ENCODE measurements around the gene ADCK1.
"Not testable (repeated sequence)": the region's sequence is repeated elsewhere in the genome, so short reads cannot be mapped to it uniquely, and the experiment has no call there.

ADCK1 gene

DNA sequence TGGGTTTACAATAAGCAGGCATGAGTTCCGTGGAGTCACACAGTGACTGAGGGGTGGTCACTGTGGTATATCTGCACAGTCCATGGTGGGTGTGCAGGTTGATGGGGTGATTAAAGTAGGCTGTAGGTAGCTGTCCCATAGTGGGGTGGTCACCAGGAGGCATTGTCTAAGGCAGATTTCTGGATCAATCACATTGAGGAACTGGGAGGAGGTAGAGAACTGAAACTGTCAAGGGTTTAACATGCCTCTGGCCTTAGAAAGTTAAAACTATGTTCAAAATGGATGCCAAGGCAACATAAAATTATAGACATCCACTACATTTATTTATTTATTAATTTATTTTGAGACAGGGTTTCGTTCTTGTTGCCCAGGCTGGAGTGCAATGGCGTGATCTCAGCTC lies 8.3 kb downstream of the ADCK1 start:
- WGBS (ENCODE audit: insufficient coverage): no CpG with 5 or more reads among the region's 3 CpGs
- no peak overlapping the region for H3K27ac ChIP-seq (ENCODE audit: insufficient read depth in 1 of 2, low read depth in 1 of 2, low read length in 2 of 2, poor library complexity in 1 of 2, severe bottlenecking in 2 of 2)
- no peak overlapping the region for H3K4me3 ChIP-seq (ENCODE audit: control insufficient read depth in 1 of 7, extremely low read depth in 1 of 7, insufficient read depth in 4 of 7, low read depth in 2 of 7, low read length in 6 of 7)
- DNase-seq: no peak
- CTCF ChIA-PET: no interaction called here
- peaks cover 0 to 2% (median 0%) of the 10 kb centered on the region in 5 experiments for H3K27me3 ChIP-seq (replicated peaks in 2 of 5; ENCODE audit: control insufficient read depth in 4 of 5, insufficient read depth in 5 of 5, low read length in 4 of 5)
- no peaks in the 10 kb centered on the region for H3K36me3 ChIP-seq (ENCODE audit: control insufficient read depth in 4 of 4, insufficient read depth in 4 of 4, low read length in 3 of 4)
- POLR2A ChIA-PET: no interaction called here
- no peaks in the 10 kb centered on the region for H3K9me3 ChIP-seq (ENCODE audit: control extremely low read depth in 1 of 5, control insufficient read depth in 4 of 5, insufficient read depth in 2 of 5, low read depth in 1 of 5, low read length in 4 of 5)
- H3K4me1 ChIP-seq (ENCODE audit: control extremely low read depth in 1 of 4, control insufficient read depth in 4 of 4, insufficient read depth in 4 of 4, low read length in 3 of 4): no peaks in the 10 kb centered on the region

DNA sequence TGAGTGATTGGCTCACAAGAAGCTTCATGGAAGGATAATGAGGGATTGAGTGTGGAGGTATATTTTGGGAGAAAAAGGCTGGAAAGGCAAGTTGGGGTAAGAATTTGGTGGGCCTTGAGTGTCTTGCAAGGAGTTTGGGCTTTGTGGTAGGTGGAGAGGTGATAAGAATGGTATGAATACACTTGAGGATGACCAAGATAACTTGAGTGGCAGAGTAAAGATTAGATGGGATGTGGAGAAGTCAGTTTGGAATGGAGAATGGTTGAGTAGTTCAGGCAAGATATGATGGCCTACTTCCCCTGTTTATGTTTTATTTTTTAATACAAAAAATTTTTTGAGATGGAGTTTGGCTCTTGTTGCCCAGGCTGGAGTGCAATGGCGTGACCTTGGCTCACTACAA lies 9.1 kb downstream of the ADCK1 start:
- Histone ChIP-seq H3K27me3 (replicated peaks in 2 of 5; ENCODE audit: control insufficient read depth in 4 of 5, insufficient read depth in 5 of 5, low read length in 4 of 5) (peaks cover 0 to 2% (median 0%) of the 10 kb centered on the region in 5 experiments), H3K9me3 (ENCODE audit: control extremely low read depth in 1 of 5, control insufficient read depth in 4 of 5, insufficient read depth in 2 of 5, low read depth in 1 of 5, low read length in 4 of 5) (no peaks in the 10 kb centered on the region), H3K4me1 (ENCODE audit: control extremely low read depth in 1 of 4, control insufficient read depth in 4 of 4, insufficient read depth in 4 of 4, low read length in 3 of 4) (peaks cover 0 to 1% (median 0%) of the 10 kb centered on the region in 4 experiments), H3K27ac (ENCODE audit: insufficient read depth in 1 of 2, low read depth in 1 of 2, low read length in 2 of 2, poor library complexity in 1 of 2, severe bottlenecking in 2 of 2) (no peak overlapping the region), H3K36me3 (ENCODE audit: control insufficient read depth in 4 of 4, insufficient read depth in 4 of 4, low read length in 3 of 4) (no peaks in the 10 kb centered on the region), H3K4me3 (ENCODE audit: control insufficient read depth in 1 of 7, extremely low read depth in 1 of 7, insufficient read depth in 4 of 7, low read depth in 2 of 7, low read length in 6 of 7) (no peak overlapping the region)
- WGBS (ENCODE audit: insufficient coverage): no CpG with 5 or more reads among the region's 1 CpG
- CTCF ChIA-PET: interaction anchor here (1.8 kb wide), 1 partner anchor 13 kb away, joined by 4 read pairs; no protein-coding TSS in a partner anchor
- DNase-seq: no peak
- POLR2A ChIA-PET: no interaction called here

DNA sequence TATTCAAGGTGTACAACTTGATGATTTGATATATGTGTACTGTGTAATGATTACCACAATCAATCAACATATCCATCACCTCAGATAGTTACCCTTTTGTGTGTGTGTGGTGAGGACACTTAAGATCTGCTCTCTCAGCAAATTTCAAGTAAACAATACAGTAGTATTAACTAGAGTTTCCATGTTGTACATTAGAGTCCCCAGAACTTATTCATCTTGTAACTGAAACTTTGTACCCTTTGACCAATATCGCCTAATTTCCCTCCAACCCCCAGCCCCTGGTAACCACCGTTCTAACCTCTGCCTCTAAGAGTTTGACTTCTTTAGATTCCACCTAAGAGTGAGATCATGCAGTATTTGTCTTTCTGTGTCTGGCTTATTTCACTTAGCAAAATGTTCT lies 12.1 kb downstream of the ADCK1 start:
- Histone ChIP-seq H3K4me3 (ENCODE audit: control insufficient read depth in 1 of 7, extremely low read depth in 1 of 7, insufficient read depth in 4 of 7, low read depth in 2 of 7, low read length in 6 of 7) (no peak overlapping the region), H3K9me3 (ENCODE audit: control extremely low read depth in 1 of 5, control insufficient read depth in 4 of 5, insufficient read depth in 2 of 5, low read depth in 1 of 5, low read length in 4 of 5) (no peaks in the 10 kb centered on the region), H3K27me3 (replicated peaks in 2 of 5; ENCODE audit: control insufficient read depth in 4 of 5, insufficient read depth in 5 of 5, low read length in 4 of 5) (peaks cover 0 to 2% (median 0%) of the 10 kb centered on the region in 5 experiments), H3K36me3 (ENCODE audit: control insufficient read depth in 4 of 4, insufficient read depth in 4 of 4, low read length in 3 of 4) (no peaks in the 10 kb centered on the region), H3K4me1 (ENCODE audit: control extremely low read depth in 1 of 4, control insufficient read depth in 4 of 4, insufficient read depth in 4 of 4, low read length in 3 of 4) (peaks cover 0 to 3% (median under 1%) of the 10 kb centered on the region in 4 experiments), H3K27ac (ENCODE audit: insufficient read depth in 1 of 2, low read depth in 1 of 2, low read length in 2 of 2, poor library complexity in 1 of 2, severe bottlenecking in 2 of 2) (no peak overlapping the region)
- ChIA-PET CTCF (no interaction called here), POLR2A (no interaction called here)
- WGBS (ENCODE audit: insufficient coverage): 100% methylated on average over 2 of the region's 2 CpGs
- DNase-seq: no peak

DNA sequence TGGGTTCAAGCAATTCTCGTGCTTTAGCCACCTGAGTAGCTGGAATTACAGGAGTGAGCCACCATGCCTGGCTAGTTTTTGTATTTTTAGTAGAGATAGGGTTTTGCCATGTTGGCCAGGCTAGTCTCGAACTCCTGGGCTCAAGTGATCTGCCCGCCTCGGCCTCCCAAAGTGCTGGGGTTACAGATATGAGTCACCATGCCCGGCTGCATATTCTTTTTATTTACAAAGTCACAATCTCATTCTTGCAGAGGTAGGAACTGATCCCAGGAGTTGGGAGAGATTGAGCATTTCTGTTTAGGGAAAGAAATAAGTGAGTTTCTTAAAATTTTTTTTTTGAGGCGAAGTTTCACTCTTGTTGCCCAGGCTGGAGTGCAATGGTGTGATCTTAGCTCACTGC lies 12.8 kb downstream of the ADCK1 start:
- CTCF ChIA-PET; H3K27ac ChIP-seq (ENCODE audit: insufficient read depth in 1 of 2, low read depth in 1 of 2, low read length in 2 of 2, poor library complexity in 1 of 2, severe bottlenecking in 2 of 2); DNase-seq; H3K9me3 ChIP-seq (ENCODE audit: control extremely low read depth in 1 of 5, control insufficient read depth in 4 of 5, insufficient read depth in 2 of 5, low read depth in 1 of 5, low read length in 4 of 5); H3K4me3 ChIP-seq (ENCODE audit: control insufficient read depth in 1 of 7, extremely low read depth in 1 of 7, insufficient read depth in 4 of 7, low read depth in 2 of 7, low read length in 6 of 7); H3K36me3 ChIP-seq (ENCODE audit: control insufficient read depth in 4 of 4, insufficient read depth in 4 of 4, low read length in 3 of 4); POLR2A ChIA-PET; H3K27me3 ChIP-seq (replicated peaks in 2 of 5; ENCODE audit: control insufficient read depth in 4 of 5, insufficient read depth in 5 of 5, low read length in 4 of 5); H3K4me1 ChIP-seq (ENCODE audit: control extremely low read depth in 1 of 4, control insufficient read depth in 4 of 4, insufficient read depth in 4 of 4, low read length in 3 of 4): not testable (repeated sequence)
- WGBS (ENCODE audit: insufficient coverage): 100% methylated on average over 1 of the region's 6 CpGs

DNA sequence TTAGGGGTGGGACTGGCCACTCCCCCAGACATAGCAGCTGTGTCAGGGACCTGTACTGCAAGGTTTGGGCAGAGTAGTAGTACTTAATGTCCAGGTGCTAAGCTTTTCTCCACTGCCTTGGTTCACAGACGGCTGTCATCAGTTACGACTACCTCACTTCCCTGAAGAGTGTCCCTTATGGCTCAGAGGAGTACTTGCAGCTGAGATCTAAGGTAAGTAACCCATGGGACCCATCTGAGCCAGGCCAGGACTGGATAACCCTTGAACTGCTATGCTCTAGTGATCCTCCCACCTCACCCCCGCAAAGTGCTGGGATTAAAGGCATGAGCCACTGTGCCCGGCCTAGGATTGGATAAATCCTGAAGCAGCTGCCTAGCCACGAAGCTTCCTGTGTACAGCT lies 22.4 kb downstream of the ADCK1 start:
- H3K27me3 ChIP-seq (replicated peaks in 2 of 5; ENCODE audit: control insufficient read depth in 4 of 5, insufficient read depth in 5 of 5, low read length in 4 of 5): no peaks in the 10 kb centered on the region
- no peaks in the 10 kb centered on the region for H3K4me1 ChIP-seq (ENCODE audit: control extremely low read depth in 1 of 4, control insufficient read depth in 4 of 4, insufficient read depth in 4 of 4, low read length in 3 of 4)
- ChIA-PET CTCF (interaction anchor here (0.6 to 2.0 kb wide), 4 partner anchors 9 to 64 kb away, joined by 3 to 8 read pairs (median 4); partner anchors contain the start of gene SNW1), POLR2A (no interaction called here)
- H3K4me3 ChIP-seq (ENCODE audit: control insufficient read depth in 1 of 7, extremely low read depth in 1 of 7, insufficient read depth in 4 of 7, low read depth in 2 of 7, low read length in 6 of 7): no peak overlapping the region
- no peak for DNase-seq
- no peak overlapping the region for H3K27ac ChIP-seq (ENCODE audit: insufficient read depth in 1 of 2, low read depth in 1 of 2, low read length in 2 of 2, poor library complexity in 1 of 2, severe bottlenecking in 2 of 2)
- 100% methylated on average over 3 of the region's 5 CpGs for WGBS (ENCODE audit: insufficient coverage)
- no peaks in the 10 kb centered on the region for H3K9me3 ChIP-seq (ENCODE audit: control extremely low read depth in 1 of 5, control insufficient read depth in 4 of 5, insufficient read depth in 2 of 5, low read depth in 1 of 5, low read length in 4 of 5)
- H3K36me3 ChIP-seq (ENCODE audit: control insufficient read depth in 4 of 4, insufficient read depth in 4 of 4, low read length in 3 of 4): peaks cover 4 to 11% (median 9%) of the 10 kb centered on the region in 4 experiments

DNA sequence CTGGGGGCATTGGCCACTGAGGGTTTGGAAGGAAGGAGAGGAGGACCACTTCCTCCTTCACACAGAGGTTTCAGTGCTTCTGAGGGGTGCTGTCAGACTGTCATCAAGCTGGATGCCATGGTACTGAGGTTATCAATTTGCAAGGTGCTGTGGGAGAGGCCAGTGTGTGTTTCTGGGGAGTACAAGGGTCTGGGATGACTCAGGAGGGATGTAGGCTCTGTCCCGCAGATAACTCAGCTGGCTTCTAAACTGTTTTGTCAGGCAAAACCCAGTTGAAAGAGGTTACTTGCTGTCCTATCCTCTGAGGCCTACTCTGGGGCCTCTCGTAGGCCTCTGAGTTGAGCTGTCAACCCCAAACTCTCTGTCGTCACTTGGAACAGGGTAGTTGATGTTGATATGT lies 22.8 kb downstream of the ADCK1 start:
- DNase-seq: no peak
- H3K27me3 ChIP-seq (replicated peaks in 2 of 5; ENCODE audit: control insufficient read depth in 4 of 5, insufficient read depth in 5 of 5, low read length in 4 of 5): no peaks in the 10 kb centered on the region
- H3K36me3 ChIP-seq (ENCODE audit: control insufficient read depth in 4 of 4, insufficient read depth in 4 of 4, low read length in 3 of 4): peaks cover 4 to 11% (median 9%) of the 10 kb centered on the region in 4 experiments
- H3K9me3 ChIP-seq (ENCODE audit: control extremely low read depth in 1 of 5, control insufficient read depth in 4 of 5, insufficient read depth in 2 of 5, low read depth in 1 of 5, low read length in 4 of 5): no peaks in the 10 kb centered on the region
- H3K27ac ChIP-seq (ENCODE audit: insufficient read depth in 1 of 2, low read depth in 1 of 2, low read length in 2 of 2, poor library complexity in 1 of 2, severe bottlenecking in 2 of 2): peak overlapping the region in 1 of 2 experiments; percentile 32
- ChIA-PET CTCF (interaction anchor here (1.1 to 2.0 kb wide), 4 partner anchors 8 to 62 kb away, joined by 3 to 8 read pairs (median 4); partner anchors contain the start of gene SNW1), POLR2A (no interaction called here)
- WGBS (ENCODE audit: insufficient coverage): 94% methylated on average over 2 of the region's 3 CpGs
- no peaks in the 10 kb centered on the region for H3K4me1 ChIP-seq (ENCODE audit: control extremely low read depth in 1 of 4, control insufficient read depth in 4 of 4, insufficient read depth in 4 of 4, low read length in 3 of 4)
- H3K4me3 ChIP-seq (ENCODE audit: control insufficient read depth in 1 of 7, extremely low read depth in 1 of 7, insufficient read depth in 4 of 7, low read depth in 2 of 7, low read length in 6 of 7): no peak overlapping the region

DNA sequence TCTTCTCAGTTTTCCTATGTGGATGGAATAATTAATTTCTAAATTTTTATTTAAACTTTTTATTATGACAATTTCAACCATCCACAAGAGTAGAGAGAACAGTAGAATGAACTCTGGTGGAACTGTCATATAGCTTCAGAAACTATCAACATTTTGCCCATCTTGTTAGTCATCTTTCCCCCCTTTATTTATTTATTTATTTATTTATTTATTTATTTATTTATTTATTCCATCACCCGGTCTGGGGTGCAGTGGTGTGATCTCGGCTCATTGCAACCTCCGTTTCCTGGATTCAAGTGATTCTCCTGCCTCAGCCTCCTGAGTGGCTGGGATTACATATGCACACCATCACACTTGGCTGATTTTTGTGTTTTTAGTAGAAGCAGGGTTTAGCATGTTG lies 23.5 kb downstream of the ADCK1 start:
- no peak overlapping the region for H3K27ac ChIP-seq (ENCODE audit: insufficient read depth in 1 of 2, low read depth in 1 of 2, low read length in 2 of 2, poor library complexity in 1 of 2, severe bottlenecking in 2 of 2)
- peaks cover 4 to 11% (median 9%) of the 10 kb centered on the region in 4 experiments for H3K36me3 ChIP-seq (ENCODE audit: control insufficient read depth in 4 of 4, insufficient read depth in 4 of 4, low read length in 3 of 4)
- ChIA-PET CTCF (interaction anchor here (1.1 to 2.0 kb wide), 2 partner anchors 8 to 14 kb away, joined by 3 to 8 read pairs; no protein-coding TSS in a partner anchor), POLR2A (no interaction called here)
- no peak overlapping the region for H3K4me3 ChIP-seq (ENCODE audit: control insufficient read depth in 1 of 7, extremely low read depth in 1 of 7, insufficient read depth in 4 of 7, low read depth in 2 of 7, low read length in 6 of 7)
- no peaks in the 10 kb centered on the region for H3K9me3 ChIP-seq (ENCODE audit: control extremely low read depth in 1 of 5, control insufficient read depth in 4 of 5, insufficient read depth in 2 of 5, low read depth in 1 of 5, low read length in 4 of 5)
- DNase-seq: no peak
- no peaks in the 10 kb centered on the region for H3K4me1 ChIP-seq (ENCODE audit: control extremely low read depth in 1 of 4, control insufficient read depth in 4 of 4, insufficient read depth in 4 of 4, low read length in 3 of 4)
- no peaks in the 10 kb centered on the region for H3K27me3 ChIP-seq (replicated peaks in 2 of 5; ENCODE audit: control insufficient read depth in 4 of 5, insufficient read depth in 5 of 5, low read length in 4 of 5)
- WGBS (ENCODE audit: insufficient coverage): no CpG with 5 or more reads among the region's 3 CpGs
